K562 (cell line): ENCODE data around the gene ROBO1. TPM values are rescaled to one million over a fixed set of nuclear protein-coding genes. Genes with fewer than 3 reads are reported as not detected.

Source experiments
- ATAC-seq: fragments of 200-7000 bp; cut with Tn5 transposase; 3 replicates; pipeline ENCODE4 v1.9.1; 2020; ENCODE audit warnings: moderate library complexity
- BruUV-seq: library from RNA; stranded (reverse); fragments of 400-500 nt; replicated peaks from 2 replicates; lab custom pipeline; 2021; lab: Mats Ljungman, UMichigan
- CTCF ChIA-PET: fragments of 300-600 bp; formaldehyde crosslinking; extraction: SDS; loops from one replicate; lab custom pipeline; 2021; ENCODE audit warnings: low intra/inter-chr PET ratio; lab: Yijun Ruan, JAX
- POLR2A ChIA-PET: fragments of 300-600, 350-650 bp; sonication (Branson Sonifier 250); formaldehyde crosslinking; extraction: SDS; loops from one replicate; lab custom pipeline; 2021; ENCODE audit warnings: antibody characterized with exemption, inconsistent platforms; lab: Yijun Ruan, JAX
- DNase-seq, 4 experiments: peaks; one replicate each; pipeline versions ENCODE4 v3.0.0 to v3.0.0-alpha.2; 2011 to 2018; ENCODE audit warnings: low spot score in 3 of 4, mixed read lengths in 3 of 4; ENCODE audit errors: extremely low read depth in 1 of 4
- FAIRE-seq: peaks from 2 replicates; lab custom pipeline; 2011; peaks lifted over from hg19 to GRCh38; lab: Jason Lieb, UNC
- H2AFZ ChIP-seq: 2 replicates; pipeline ENCODE4 v1.6.0; 2011; ENCODE audit warnings: low read depth, low read length, control low read depth, inconsistent platforms
- H3K27ac ChIP-seq: fragments of 200-600 bp; 3 replicates; pipeline ENCODE4 v1.8.0; 2011; ENCODE audit warnings: low read depth, mild to moderate bottlenecking, control low read depth, inconsistent platforms, low read length, moderate library complexity, mixed read lengths; ENCODE audit errors: extremely low read depth
- H3K27me3 ChIP-seq, 2 experiments: fragments of 300-600 bp in 1 of 2; 2 replicates in 1 of 2; 3 replicates in 1 of 2; pipeline versions ENCODE4 v1.6.0 to v1.8.0; 2011; ENCODE audit warnings: inconsistent platforms in 2 of 2, low read length in 2 of 2, mild to moderate bottlenecking in 1 of 2, mixed read lengths in 1 of 2, moderate library complexity in 1 of 2; ENCODE audit not compliant: control insufficient read depth in 2 of 2, insufficient read depth in 2 of 2
- H3K36me3 ChIP-seq: fragments of 300-600 bp; 3 replicates; pipeline ENCODE4 v1.8.0; 2011; ENCODE audit warnings: mild to moderate bottlenecking, low read length, inconsistent platforms; ENCODE audit not compliant: control insufficient read depth, insufficient read depth
- H3K4me1 ChIP-seq, 2 experiments: fragments of 200-600 bp in 1 of 2; replicated peaks in 1 of 2; 2 replicates in 1 of 2; 3 replicates in 1 of 2; pipeline versions ENCODE4 v1.5.1 to v1.8.0; 2011; ENCODE audit warnings: inconsistent platforms in 2 of 2, low read length in 2 of 2, mild to moderate bottlenecking in 1 of 2, mixed read lengths in 1 of 2, moderate library complexity in 1 of 2; ENCODE audit not compliant: control insufficient read depth in 2 of 2, insufficient read depth in 2 of 2
- H3K4me2 ChIP-seq: 2 replicates; pipeline ENCODE4 v1.6.1; 2011; ENCODE audit warnings: low read length, control low read depth, inconsistent platforms, mixed read lengths; ENCODE audit not compliant: insufficient read depth
- H3K4me3 ChIP-seq: fragments of 200-600 bp; sonication (generic), shearing (Covaris generic); 2 replicates; pipeline ENCODE4 v1.5.1; 2016; ENCODE audit warnings: control low read depth, inconsistent platforms
- H3K79me2 ChIP-seq: fragments of 200-600 bp; 3 replicates; pipeline ENCODE4 v1.8.0; 2011; ENCODE audit warnings: low read length, inconsistent platforms; ENCODE audit not compliant: control insufficient read depth, insufficient read depth
- H3K9ac ChIP-seq, 2 experiments: 2 replicates each; pipeline versions ENCODE4 v1.6.0 to v1.6.1; 2011; ENCODE audit warnings: low read depth in 2 of 2, low read length in 2 of 2, control low read depth in 1 of 2, inconsistent platforms in 1 of 2, mild to moderate bottlenecking in 1 of 2, mixed read lengths in 1 of 2; ENCODE audit not compliant: insufficient read depth in 1 of 2
- H3K9me1 ChIP-seq: one replicate; pipeline ENCODE4 v1.6.0; 2011; ENCODE audit warnings: inconsistent platforms, mild to moderate bottlenecking, low read length, moderate library complexity; ENCODE audit not compliant: control insufficient read depth, insufficient read depth
- H3K9me3 ChIP-seq: replicated peaks from 2 replicates; pipeline ENCODE4 v1.5.1; 2011; ENCODE audit warnings: low read depth, low read length, inconsistent platforms; ENCODE audit not compliant: control insufficient read depth, insufficient read depth
- H4K20me1 ChIP-seq: replicated peaks from 2 replicates; pipeline ENCODE4 v1.6.1; 2011; ENCODE audit warnings: low read length, inconsistent platforms, mixed read lengths; ENCODE audit not compliant: control insufficient read depth, insufficient read depth
- ESRRB ChIP-seq: fragments of 250-450 bp; sonication (Bioruptor Pico); IDR thresholded peaks from 2 replicates; pipeline ENCODE4 v1.5.0; 2020; ENCODE audit warnings: mild to moderate bottlenecking, moderate library complexity, borderline replicate concordance
- NR2F6 ChIP-seq: fragments of 450-650 bp; formaldehyde crosslinking; IDR thresholded peaks from 2 replicates; pipeline ENCODE4 v1.4.0; 2020; ENCODE audit warnings: mild to moderate bottlenecking
- RAD21 ChIP-seq, 2 experiments: fragments of 250-450 bp in 1 of 2; fragments of 450-650 bp in 1 of 2; sonication (Bioruptor Pico) in 1 of 2; formaldehyde crosslinking in 1 of 2; IDR thresholded peaks in 1 of 2; conservative IDR thresholded peaks in 1 of 2; 2 replicates each; pipeline versions ENCODE4 v1.4.0 to v1.8.0; 2020 to 2022; ENCODE audit warnings: mild to moderate bottlenecking in 2 of 2, moderate library complexity in 1 of 2
- ZNF354B ChIP-seq: fragments of 250-450 bp; sonication (Bioruptor Pico); IDR thresholded peaks from 2 replicates; pipeline ENCODE4 v1.4.0; 2020
- WGBS: fragments of 100-300 bp; shearing (Covaris generic); methylation state at CpG from one replicate; pipeline ENCODE4 v1.1.6; 2016; ENCODE audit warnings: low coverage, mixed read lengths; ENCODE audit not compliant: insufficient coverage; ENCODE audit errors: missing lambda C conversion rate; 5-methylcytosine and 5-hydroxymethylcytosine counted together
- in situ Hi-C: fragments of 300-500 bp; cut with MboI; formaldehyde crosslinking; loops from 4 replicates; pipeline ENCODE4 v1.15.0; 2018; ENCODE audit warnings: inconsistent platforms, mixed read lengths
- intact Hi-C: fragments of 100-400 bp; cut with micrococcal nuclease; formaldehyde crosslinking; loops from 2 replicates; pipeline ENCODE4 v1.14.2; 2022
- polyA plus RNA-seq, 8 experiments: library from polyadenylated mRNA; depleted of rRNA in 4 of 8; stranded (reverse) in 5 of 8; unstranded in 3 of 8; fragments of >200 nt; fragmentation: Nextera tagmentation in 2 of 8; fragmentation: Illumina TruSeq in 1 of 8; extraction: Ambion mirVana in 2 of 8; extraction: Trizol in 1 of 8; gene quantifications; 2 replicates each; pipeline versions ENCODE4 v1.2.1 to v1.2.3, GENCODE V29; 2011 to 2014; ENCODE audit warnings: inconsistent platforms in 1 of 8, missing spikeins in 1 of 8
- total RNA-seq, 7 experiments: library from RNA; depleted of rRNA in 6 of 7; stranded (reverse); fragments of >200 nt in 6 of 7; fragmentation: Illumina TruSeq in 2 of 7; extraction: Trizol in 2 of 7; gene quantifications; 2 replicates each; pipeline versions ENCODE4 v1.2.1 to v1.2.3, GENCODE V29; 2011 to 2021; ENCODE audit warnings: low replicate concordance in 1 of 7

The ROBO1 gene
- total and polyA plus RNA-seq, 9 of the 15 experiments (the other 6 are each of a cell fraction or from before 2014, with no cell fraction given): 0.01 to 0.53 (median 0.17) TPM; not detected in 5

- BruUV-seq: no TSS peak
- Histone ChIP-seq H3K36me3 (no peaks in the 10 kb centered on the region), H4K20me1 (no peaks in the 10 kb centered on the region), H3K9me1 (no peaks in the 10 kb centered on the region), H3K79me2 (no peaks in the 10 kb centered on the region), H3K9me3 (no peaks in the 10 kb centered on the region; the same call in 1 of the 2 replicates), H3K4me3 (no peak overlapping the region), H2AFZ (no peak overlapping the region), H3K27me3 (no peaks in the 10 kb centered on the region), H3K27ac (no peak overlapping the region), H3K4me2 (no peak overlapping the region), H3K4me1 (no peaks in the 10 kb centered on the region), H3K9ac (no peak overlapping the region)
- CTCF ChIA-PET: no interaction called here
- in situ Hi-C loops: no loop called here
- 0% methylated on average over 3 of the region's 6 CpGs for WGBS
- peak in 1 of 4 experiments; percentile 0 for DNase-seq
- no peak for FAIRE-seq
- intact Hi-C loops: no loop called here
- POLR2A ChIA-PET: no interaction called here
- TF ChIP-seq RAD21 (CRISPR knock-in tag; conservative IDR thresholded peaks at IDR 0.05 in 1 of 2, IDR thresholded peaks at IDR 0.05 in 1 of 2) (peak in 1 of 2 experiments; percentile 20; a peak in 1 of 4 replicates), ESRRB (CRISPR knock-in tag) (no peak)
- ATAC-seq: no peak
Measured at GRCh38 chr3:78857494-78858111, 910.2 kb downstream of the ROBO1 start.

- WGBS: 10% methylated on average over 2 of the region's 2 CpGs
- Histone ChIP-seq H3K27me3 (no peaks in the 10 kb centered on the region), H3K9me1 (no peaks in the 10 kb centered on the region), H3K36me3 (no peaks in the 10 kb centered on the region), H3K4me1 (no peaks in the 10 kb centered on the region), H3K4me3 (no peak overlapping the region), H3K9me3 (no peaks in the 10 kb centered on the region; the same call in 1 of the 2 replicates), H2AFZ (no peak overlapping the region), H4K20me1 (no peaks in the 10 kb centered on the region), H3K9ac (no peak overlapping the region), H3K79me2 (no peaks in the 10 kb centered on the region), H3K4me2 (no peak overlapping the region), H3K27ac (no peak overlapping the region)
- in situ Hi-C loops (no loop called here), intact Hi-C loops (no loop called here)
- no TSS peak for BruUV-seq
- FAIRE-seq (no peak), DNase-seq (no peak), ATAC-seq (no peak)
- CTCF ChIA-PET: no interaction called here
- POLR2A ChIA-PET: no interaction called here
- TF ChIP-seq ZNF354B: no peak
- TF ChIP-seq NR2F6 (CRISPR knock-in tag): no peak
Measured at GRCh38 chr3:78856164-78856563, 911.6 kb downstream of the ROBO1 start.
